GM18873 (cell line): ENCODE measurements around the gene BARX2.

Experiments used
- ATAC-seq: cut with Tn5 transposase; IDR thresholded peaks from one replicate; pipeline ENCODE4 v1.9.1; 2021; ENCODE audit warnings: mild to moderate bottlenecking, moderate library complexity, moderate number of reproducible peaks; ENCODE audit not compliant: unreplicated experiment, low FRiP score

The BARX2 gene

GRCh38 chr11:129434641-129435498 is 59.2 kb downstream of the BARX2 start:
- ATAC-seq = no peak

GRCh38 chr11:129435499-129436245 is 60.0 kb downstream of the BARX2 start:
- no peak for ATAC-seq

- ATAC-seq = no peak
Observed at GRCh38 chr11:129436573-129436972, 60.9 kb downstream of the BARX2 start.

GRCh38 chr11:129440028-129440713 is 64.5 kb downstream of the BARX2 start:
- ATAC-seq = no peak

- ATAC-seq = no peak
Observed at GRCh38 chr11:129442171-129442570, 66.5 kb downstream of the BARX2 start.

GRCh38 chr11:129443276-129443675 is 67.6 kb downstream of the BARX2 start:
- ATAC-seq = no peak

- no peak for ATAC-seq
Observed at GRCh38 chr11:129444274-129444673, 68.6 kb downstream of the BARX2 start.

- no peak for ATAC-seq
Observed at GRCh38 chr11:129445226-129445625, 69.6 kb downstream of the BARX2 start.

GRCh38 chr11:129446572-129446971 is 70.9 kb downstream of the BARX2 start:
- ATAC-seq = no peak

GRCh38 chr11:129447654-129448239 is 72.1 kb downstream of the BARX2 start:
- no peak for ATAC-seq

GRCh38 chr11:129451524-129451923 is 75.9 kb downstream of the BARX2 start:
- no peak for ATAC-seq

- ATAC-seq = no peak
Observed at GRCh38 chr11:129453293-129453721, 77.7 kb downstream of the BARX2 start.

GRCh38 chr11:129455101-129455500 is 79.5 kb downstream of the BARX2 start:
- ATAC-seq = no peak

GRCh38 chr11:129455756-129456655 is 80.4 kb downstream of the BARX2 start:
- no peak for ATAC-seq

- no peak for ATAC-seq
Observed at GRCh38 chr11:129457321-129457720, 81.7 kb downstream of the BARX2 start.

- no peak for ATAC-seq
Observed at GRCh38 chr11:129458278-129458677, 82.6 kb downstream of the BARX2 start.

- ATAC-seq = no peak
Observed at GRCh38 chr11:129458756-129459535, 83.3 kb downstream of the BARX2 start.

- no peak for ATAC-seq
Observed at GRCh38 chr11:129460714-129461113, 85.1 kb downstream of the BARX2 start.

- no peak for ATAC-seq
Observed at GRCh38 chr11:129484068-129484467, 108.4 kb downstream of the BARX2 start.
